ENCODE measurements around the gene COL20A1. TPM values are rescaled to one million over a fixed set of nuclear protein-coding genes. Genes with fewer than 3 reads are reported as not detected.

Gene COL20A1
- total RNA-seq, 4 donors from 2014 or later: 0.20 to 0.44 TPM; not detected in 2

- H3K9me3 ChIP-seq: no peaks in the 10 kb centered on the region
- H3K27ac ChIP-seq: no peak overlapping the region
- no peaks in the 10 kb centered on the region for H3K4me1 ChIP-seq
- DNase-seq (ENCODE audit: low spot score in 2 of 2): no peak
- H3K36me3 ChIP-seq: peaks cover 0 to 100% (median 6%) of the 10 kb centered on the region in 3 donors
- TF ChIP-seq CTCF (IDR thresholded peaks at IDR 0.05) (no peak), EP300 (IDR thresholded peaks at IDR 0.05) (no peak), POLR2A (IDR thresholded peaks at IDR 0.05) (no peak)
- H3K4me3 ChIP-seq: no peak overlapping the region
- H3K27me3 ChIP-seq: no peaks in the 10 kb centered on the region
- WGBS, 2 donors: 91 to 94% methylated on average over 33 of the region's 38 CpGs
Observed at GRCh38 chr20:63281742-63282665, 11.0 kb upstream of the COL20A1 start.

GRCh38 chr20:63282946-63283345 is 10.0 kb upstream of the COL20A1 start:
- no peaks in the 10 kb centered on the region for H3K27me3 ChIP-seq
- no peak for DNase-seq (ENCODE audit: low spot score in 2 of 2)
- H3K27ac ChIP-seq: no peak overlapping the region
- H3K4me1 ChIP-seq: no peaks in the 10 kb centered on the region
- H3K36me3 ChIP-seq: peaks cover 0 to 100% (median 4%) of the 10 kb centered on the region in 3 donors
- 91% methylated on average over 12 of the region's 17 CpGs; no CpG with 5 or more reads in 1 of the 2 donors for WGBS, 2 donors
- no peaks in the 10 kb centered on the region for H3K9me3 ChIP-seq
- no peak overlapping the region for H3K4me3 ChIP-seq
- TF ChIP-seq EP300 (IDR thresholded peaks at IDR 0.05) (no peak), POLR2A (IDR thresholded peaks at IDR 0.05) (no peak), CTCF (IDR thresholded peaks at IDR 0.05) (no peak)

GRCh38 chr20:63283397-63284082 is 9.4 kb upstream of the COL20A1 start:
- WGBS, 2 donors: 88 to 96% methylated on average over 33 of the region's 33 CpGs
- peaks cover 0 to 100% (median 4%) of the 10 kb centered on the region in 3 donors for H3K36me3 ChIP-seq
- no peak overlapping the region for H3K4me3 ChIP-seq
- H3K27ac ChIP-seq: no peak overlapping the region
- no peak for TF ChIP-seq POLR2A (IDR thresholded peaks at IDR 0.05)
- no peak for TF ChIP-seq EP300 (IDR thresholded peaks at IDR 0.05)
- TF ChIP-seq CTCF (IDR thresholded peaks at IDR 0.05): no peak
- H3K4me1 ChIP-seq: no peaks in the 10 kb centered on the region
- H3K27me3 ChIP-seq: no peaks in the 10 kb centered on the region
- DNase-seq (ENCODE audit: low spot score in 2 of 2): no peak
- no peaks in the 10 kb centered on the region for H3K9me3 ChIP-seq

GRCh38 chr20:63284083-63284440 is 8.9 kb upstream of the COL20A1 start:
- H3K4me1 ChIP-seq: no peaks in the 10 kb centered on the region
- H3K27ac ChIP-seq: no peak overlapping the region
- TF ChIP-seq EP300 (IDR thresholded peaks at IDR 0.05) (no peak), CTCF (IDR thresholded peaks at IDR 0.05) (no peak), POLR2A (IDR thresholded peaks at IDR 0.05) (no peak)
- WGBS, 2 donors: 82 to 100% methylated on average over 3 to 14 of the region's 14 CpGs
- H3K27me3 ChIP-seq: no peaks in the 10 kb centered on the region
- H3K9me3 ChIP-seq: no peaks in the 10 kb centered on the region
- no peak for DNase-seq (ENCODE audit: low spot score in 2 of 2)
- H3K4me3 ChIP-seq: no peak overlapping the region
- H3K36me3 ChIP-seq: peaks cover 0 to 100% (median 4%) of the 10 kb centered on the region in 3 donors

- no peaks in the 10 kb centered on the region for H3K27me3 ChIP-seq
- TF ChIP-seq CTCF (IDR thresholded peaks at IDR 0.05) (no peak), POLR2A (IDR thresholded peaks at IDR 0.05) (no peak), EP300 (IDR thresholded peaks at IDR 0.05) (no peak)
Observed at GRCh38 chr20:63284544-63284949, 8.4 kb upstream of the COL20A1 start.

More at GRCh38 chr20:63284544-63284949, 8.4 kb upstream of the COL20A1 start:
- Histone ChIP-seq H3K9me3 (no peaks in the 10 kb centered on the region), H3K36me3 (peaks cover 0 to 100% (median 4%) of the 10 kb centered on the region in 3 donors), H3K4me1 (no peaks in the 10 kb centered on the region), H3K4me3 (no peak overlapping the region), H3K27ac (no peak overlapping the region)
- 85 to 94% methylated on average over 9 to 16 of the region's 25 CpGs for WGBS, 2 donors
- no peak for DNase-seq (ENCODE audit: low spot score in 2 of 2)

All from tibial nerve (tissue), 4 donors.